ENCODE data around the gene METTL13.

The METTL13 gene

GRCh38 chr1:171740987-171741871 lies 40.2 kb upstream of the METTL13 start:
- Mint-ChIP-seq H3K4me1 (peaks cover 57% of the 10 kb centered on the region), H3K27ac (peak overlapping the region; percentile 96), H3K36me3 (ENCODE audit: low read depth) (peaks cover 10% of the 10 kb centered on the region), H3K9me3 (no peaks in the 10 kb centered on the region), H3K4me3 (peak overlapping the region; percentile 99), H3K27me3 (ENCODE audit: low read depth, poor library complexity) (peaks cover 3% of the 10 kb centered on the region)
- TF ChIP-seq CTCF (IDR thresholded peaks at IDR 0.05), result no peak
- DNase-seq, result peak; percentile 29

GRCh38 chr1:171741872-171742576 lies 39.4 kb upstream of the METTL13 start, which contains the start of gene VAMP4:
TSS of gene VAMP4 (minus strand) at chr1:171742065. CDS start at chr1:171738414, 3,651 bp downstream.
- TF ChIP-seq CTCF (IDR thresholded peaks at IDR 0.05), result no peak
- Mint-ChIP-seq H3K27ac (peak within 1 kb of the TSS; percentile 99), H3K27me3 (ENCODE audit: low read depth, poor library complexity) (peaks cover 3% of the 10 kb centered on the region), H3K4me3 (peak within 1 kb of the TSS; percentile 99), H3K4me1 (peaks cover 57% of the 10 kb centered on the region), H3K36me3 (ENCODE audit: low read depth) (peaks cover 2% of the 10 kb centered on the region), H3K9me3 (no peaks in the 10 kb centered on the region)
- peak; percentile 91 for DNase-seq

- Mint-ChIP-seq H3K27ac (peak overlapping the region; percentile 99), H3K4me3 (peak overlapping the region; percentile 99), H3K9me3 (no peaks in the 10 kb centered on the region), H3K27me3 (ENCODE audit: low read depth, poor library complexity) (peaks cover 3% of the 10 kb centered on the region), H3K36me3 (ENCODE audit: low read depth) (no peaks in the 10 kb centered on the region), H3K4me1 (peaks cover 57% of the 10 kb centered on the region)
- DNase-seq, result peak; percentile 47
- no peak for TF ChIP-seq CTCF (IDR thresholded peaks at IDR 0.05)
Observed at GRCh38 chr1:171742577-171742922, 38.9 kb upstream of the METTL13 start.

- TF ChIP-seq CTCF (IDR thresholded peaks at IDR 0.05), result no peak
- Mint-ChIP-seq H3K4me3 (peak overlapping the region; percentile 99), H3K9me3 (no peaks in the 10 kb centered on the region), H3K27me3 (ENCODE audit: low read depth, poor library complexity) (peaks cover 3% of the 10 kb centered on the region), H3K4me1 (peaks cover 57% of the 10 kb centered on the region), H3K27ac (peak overlapping the region; percentile 99), H3K36me3 (ENCODE audit: low read depth) (no peaks in the 10 kb centered on the region)
- no peak for DNase-seq
Observed at GRCh38 chr1:171743081-171743870, 38.2 kb upstream of the METTL13 start.

GRCh38 chr1:171744986-171745385 lies 36.5 kb upstream of the METTL13 start:
- H3K9me3 Mint-ChIP-seq, result no peaks in the 10 kb centered on the region
- peaks cover 40% of the 10 kb centered on the region for H3K4me1 Mint-ChIP-seq
- no peak overlapping the region for H3K4me3 Mint-ChIP-seq
- peaks cover 3% of the 10 kb centered on the region for H3K27me3 Mint-ChIP-seq (ENCODE audit: low read depth, poor library complexity)
- TF ChIP-seq CTCF (IDR thresholded peaks at IDR 0.05), result no peak
- DNase-seq, result no peak
- H3K27ac Mint-ChIP-seq, result no peak overlapping the region
- H3K36me3 Mint-ChIP-seq (ENCODE audit: low read depth), result no peaks in the 10 kb centered on the region

All from nephron progenitor cell (in vitro differentiated cells).